ENCODE data around the gene CFAP68. TPM values are rescaled to one million over a fixed set of nuclear protein-coding genes. Genes with fewer than 3 reads are reported as not detected.
"Not testable (repeated sequence)": the region's sequence is repeated elsewhere in the genome, so short reads cannot be mapped to it uniquely, and the experiment has no call there.

CFAP68 gene
- total RNA-seq, 1 experiment from 2014 or later = 23.9 TPM

DNA sequence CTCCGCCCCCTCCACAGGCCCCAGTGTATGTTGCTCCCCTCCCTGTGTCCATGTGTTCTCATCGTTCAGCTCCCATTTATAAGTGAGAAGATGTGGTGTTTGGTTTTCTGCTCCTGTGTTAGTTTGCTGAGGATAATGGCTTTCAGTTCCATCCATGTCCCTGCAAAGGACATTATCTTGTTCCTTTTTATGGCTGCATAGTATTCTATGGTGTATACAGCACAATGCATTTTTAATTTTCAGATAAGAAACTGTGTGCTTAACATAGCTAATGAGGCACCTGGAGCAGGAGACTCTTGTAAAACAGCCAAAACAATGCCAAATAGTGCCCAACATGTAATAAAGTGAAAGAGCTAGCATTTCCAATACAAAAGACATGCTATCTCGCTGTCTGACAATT lies 29.7 kb upstream of the CFAP68 start:
- Histone ChIP-seq H3K4me3 (no peak overlapping the region), H3K9me3 (replicated peaks) (no peaks in the 10 kb centered on the region), H3K27ac (no peak overlapping the region), H3K27me3 (no peaks in the 10 kb centered on the region), H3K4me1 (no peaks in the 10 kb centered on the region), H3K36me3 (no peaks in the 10 kb centered on the region)
- DNase-seq = no peak

DNA sequence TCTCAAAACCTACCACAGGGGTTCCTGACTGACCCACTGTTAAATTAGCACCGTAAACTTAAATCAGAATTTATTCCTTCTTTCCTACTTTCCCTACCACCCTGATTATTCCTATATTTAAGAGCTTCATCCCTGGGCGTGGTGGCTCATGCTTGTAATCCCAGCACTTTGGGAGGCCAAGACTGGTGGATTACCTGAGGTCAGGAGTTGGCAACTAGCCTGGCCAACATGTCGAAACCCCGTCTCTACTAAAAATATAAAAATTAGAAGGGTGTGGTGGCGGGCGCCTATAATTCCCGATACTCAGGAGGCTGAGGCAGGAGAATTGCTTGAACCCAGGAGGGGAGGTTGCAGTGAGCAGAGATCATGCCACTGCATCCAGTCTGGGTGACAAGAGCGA lies 28.3 kb upstream of the CFAP68 start:
- H3K27me3 ChIP-seq = no peaks in the 10 kb centered on the region
- no peaks in the 10 kb centered on the region for H3K4me1 ChIP-seq
- H3K27ac ChIP-seq = no peak overlapping the region
- H3K9me3 ChIP-seq (replicated peaks) = no peaks in the 10 kb centered on the region
- no peak overlapping the region for H3K4me3 ChIP-seq
- no peak for DNase-seq
- no peaks in the 10 kb centered on the region for H3K36me3 ChIP-seq

DNA sequence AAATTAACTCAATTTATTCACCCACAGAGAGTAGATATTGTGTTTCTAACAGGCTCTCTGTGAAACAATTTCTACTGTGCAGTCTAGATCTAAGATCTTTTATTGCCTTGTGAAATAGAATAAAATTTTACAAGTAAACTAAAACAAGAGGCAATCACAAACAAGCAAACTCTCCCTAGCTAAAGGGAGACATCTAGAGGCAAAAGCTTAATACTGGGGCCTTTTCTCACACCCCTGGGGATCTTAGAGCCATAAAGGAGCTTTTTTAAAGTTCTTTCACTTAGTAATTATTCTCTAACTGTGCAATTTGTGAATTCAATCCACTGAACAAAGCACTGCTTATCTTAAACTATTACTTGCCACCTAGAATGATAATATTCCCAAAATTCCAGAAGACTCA lies 27.7 kb upstream of the CFAP68 start:
- Histone ChIP-seq H3K4me3 (no peak overlapping the region), H3K36me3 (no peaks in the 10 kb centered on the region), H3K27me3 (no peaks in the 10 kb centered on the region), H3K27ac (no peak overlapping the region), H3K4me1 (no peaks in the 10 kb centered on the region), H3K9me3 (replicated peaks) (no peaks in the 10 kb centered on the region)
- no peak for DNase-seq

DNA sequence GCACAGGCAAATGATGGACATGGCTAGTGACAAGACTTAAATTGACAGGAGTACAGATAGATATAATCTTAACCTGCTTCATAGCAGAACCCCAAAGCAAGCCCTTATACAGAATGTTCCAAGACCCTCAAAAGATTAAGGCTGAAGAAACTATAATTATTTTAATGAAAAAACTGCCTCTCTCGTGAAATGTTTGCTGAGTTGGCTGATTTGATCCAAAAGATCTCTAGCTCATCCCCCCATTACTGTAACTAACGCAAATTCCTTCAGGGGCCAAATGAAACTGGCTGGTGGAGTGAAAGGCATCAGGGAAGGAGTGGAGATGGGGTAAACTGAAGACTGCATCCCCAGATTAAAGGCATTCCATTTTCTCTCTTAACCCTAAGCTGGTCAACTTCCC lies 27.2 kb upstream of the CFAP68 start:
- DNase-seq = no peak
- H3K4me3 ChIP-seq = no peak overlapping the region
- H3K27me3 ChIP-seq = no peaks in the 10 kb centered on the region
- no peak overlapping the region for H3K27ac ChIP-seq
- H3K9me3 ChIP-seq (replicated peaks) = no peaks in the 10 kb centered on the region
- H3K36me3 ChIP-seq = no peaks in the 10 kb centered on the region
- H3K4me1 ChIP-seq = no peaks in the 10 kb centered on the region

DNA sequence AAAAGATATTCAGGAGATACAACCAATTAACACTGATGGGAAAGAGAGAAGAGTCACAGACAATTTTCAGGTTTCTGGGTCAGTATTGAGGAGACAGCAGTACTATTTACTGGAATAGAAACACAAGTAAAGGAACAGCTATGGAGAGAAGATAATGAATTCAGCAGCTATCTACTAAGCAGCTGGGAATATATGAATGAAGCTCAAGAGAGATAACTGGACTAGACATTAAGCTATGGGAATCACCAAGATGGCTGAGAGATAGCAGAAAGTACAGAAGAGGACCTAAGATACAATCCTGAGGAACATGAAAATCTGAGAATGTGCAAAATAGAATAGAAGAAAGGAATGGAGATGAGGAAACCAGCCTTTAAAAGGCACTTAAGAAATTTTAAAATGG lies 23.8 kb upstream of the CFAP68 start:
- no peaks in the 10 kb centered on the region for H3K27me3 ChIP-seq
- H3K27ac ChIP-seq = no peak overlapping the region
- H3K36me3 ChIP-seq = no peaks in the 10 kb centered on the region; the same call in 1 of the 2 replicates
- H3K9me3 ChIP-seq (replicated peaks) = no peaks in the 10 kb centered on the region
- no peak for DNase-seq
- H3K4me3 ChIP-seq = no peak overlapping the region
- no peaks in the 10 kb centered on the region for H3K4me1 ChIP-seq

DNA sequence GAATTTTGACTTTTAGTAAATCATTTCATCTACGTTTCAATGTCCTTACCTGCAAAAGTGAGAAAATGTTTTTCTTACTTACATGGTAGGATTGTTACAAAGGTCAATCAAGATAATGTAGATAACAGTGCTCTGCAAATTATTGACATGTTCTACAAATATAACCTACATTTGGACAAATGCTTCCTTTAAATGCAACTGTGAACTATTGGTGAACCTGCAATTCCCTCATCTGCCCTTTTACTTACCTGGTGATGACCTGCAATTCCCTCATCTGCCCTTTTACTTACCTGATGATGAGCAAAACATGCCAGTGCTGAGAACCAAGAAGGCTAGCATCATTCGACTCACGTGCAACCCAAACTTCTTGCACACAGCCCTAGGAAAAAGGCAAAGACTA lies 19.1 kb upstream of the CFAP68 start:
- no peaks in the 10 kb centered on the region for H3K9me3 ChIP-seq (replicated peaks)
- no peaks in the 10 kb centered on the region; the same call in 1 of the 2 replicates for H3K36me3 ChIP-seq
- no peaks in the 10 kb centered on the region for H3K27me3 ChIP-seq
- H3K4me1 ChIP-seq = no peaks in the 10 kb centered on the region
- DNase-seq = no peak
- H3K4me3 ChIP-seq = no peak overlapping the region
- H3K27ac ChIP-seq = no peak overlapping the region

DNA sequence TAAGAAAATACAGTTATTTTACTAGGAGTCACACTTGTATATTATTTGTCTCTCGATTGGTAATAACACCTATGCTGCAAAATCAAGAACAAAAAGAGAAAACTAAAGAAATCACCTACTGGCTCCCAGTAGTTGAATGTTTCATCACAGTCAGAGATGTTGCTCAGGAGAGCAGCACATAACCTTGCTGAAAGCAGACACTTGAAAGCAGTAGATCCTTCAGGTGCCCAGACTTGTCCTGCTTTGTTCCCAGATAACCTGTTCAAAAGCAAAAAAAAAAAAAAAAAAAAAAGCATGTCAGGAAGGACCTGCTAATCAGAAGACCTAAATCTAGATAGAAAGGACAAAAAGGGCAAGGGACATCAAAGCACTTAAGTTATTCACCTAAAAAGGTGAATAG lies 9.2 kb upstream of the CFAP68 start:
- Histone ChIP-seq H3K4me3 (no peak overlapping the region; the same call in 1 of the 2 replicates), H3K27me3 (no peaks in the 10 kb centered on the region), H3K27ac (no peak overlapping the region), H3K9me3 (replicated peaks) (no peaks in the 10 kb centered on the region), H3K4me1 (no peaks in the 10 kb centered on the region), H3K36me3 (no peaks in the 10 kb centered on the region; the same call in 1 of the 2 replicates)
- no peak for DNase-seq

DNA sequence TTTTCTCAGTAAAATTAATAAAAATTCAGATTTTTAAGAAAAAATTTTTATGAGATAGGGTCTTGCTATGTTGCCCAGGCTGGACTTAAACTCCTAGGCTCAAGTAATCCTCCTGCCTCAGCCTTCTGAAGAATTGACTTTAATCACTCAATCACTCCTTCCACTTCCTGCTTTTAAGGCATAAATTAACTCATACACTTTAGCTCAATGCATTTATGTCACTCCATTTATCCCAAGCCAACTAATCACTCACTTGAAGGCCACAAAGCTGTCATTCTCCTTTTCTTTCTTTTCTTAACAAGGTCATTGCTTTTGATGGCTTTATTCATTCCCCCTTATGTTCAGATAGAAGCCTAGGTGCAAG lies 8.8 kb upstream of the CFAP68 start:
- DNase-seq = no peak
- peak overlapping the region; percentile 99 for H3K4me3 ChIP-seq
- H3K27me3 ChIP-seq = no peaks in the 10 kb centered on the region
- no peaks in the 10 kb centered on the region for H3K4me1 ChIP-seq
- H3K36me3 ChIP-seq = no peaks in the 10 kb centered on the region; the same call in 1 of the 2 replicates
- H3K9me3 ChIP-seq (replicated peaks) = no peaks in the 10 kb centered on the region
- H3K27ac ChIP-seq = no peak overlapping the region

- Histone ChIP-seq H3K27ac (peak within 1 kb of the TSS; percentile 64), H3K4me3 (peak within 1 kb of the TSS; percentile 99), H3K27me3 (no peaks in the 10 kb centered on the region), H3K9me3 (replicated peaks) (no peaks in the 10 kb centered on the region), H3K4me1 (no peaks in the 10 kb centered on the region), H3K36me3 (no peaks in the 10 kb centered on the region; the same call in 1 of the 2 replicates)
- DNase-seq = peak; percentile 77 to 79
These were observed 8.3 kb upstream of the CFAP68 start, which contains the start of gene ALG9 for GRCh38 chr11:111870886-111871692. Gene ALG9, minus strand, starts transcription at chr11:111871581. Its CDS starts 99 bp downstream, at chr11:111871482.

DNA sequence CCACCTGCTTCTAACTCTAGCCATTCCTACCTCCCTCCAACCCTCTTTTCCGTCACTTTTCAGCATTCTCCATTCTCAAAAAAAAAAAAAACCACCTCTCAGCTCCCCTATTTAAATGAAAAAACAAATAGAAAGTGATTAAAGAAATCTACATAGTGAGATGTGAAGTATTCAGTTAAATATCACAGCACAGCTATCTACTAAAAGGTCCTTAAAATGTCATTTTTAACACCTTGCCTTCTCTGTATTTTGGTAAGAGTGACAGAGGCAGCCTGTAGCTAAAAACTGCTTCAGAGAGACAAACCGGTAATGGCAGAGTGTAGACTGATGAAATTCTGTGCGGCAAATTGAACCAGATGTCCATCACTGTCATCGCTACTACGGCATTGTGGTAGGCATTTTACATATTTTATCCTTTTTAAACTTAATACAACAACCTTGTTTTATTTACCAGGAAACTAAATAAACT lies 7.6 kb upstream of the CFAP68 start:
- peak overlapping the region; percentile 64; the same call in 1 of the 2 replicates for H3K27ac ChIP-seq

DNA sequence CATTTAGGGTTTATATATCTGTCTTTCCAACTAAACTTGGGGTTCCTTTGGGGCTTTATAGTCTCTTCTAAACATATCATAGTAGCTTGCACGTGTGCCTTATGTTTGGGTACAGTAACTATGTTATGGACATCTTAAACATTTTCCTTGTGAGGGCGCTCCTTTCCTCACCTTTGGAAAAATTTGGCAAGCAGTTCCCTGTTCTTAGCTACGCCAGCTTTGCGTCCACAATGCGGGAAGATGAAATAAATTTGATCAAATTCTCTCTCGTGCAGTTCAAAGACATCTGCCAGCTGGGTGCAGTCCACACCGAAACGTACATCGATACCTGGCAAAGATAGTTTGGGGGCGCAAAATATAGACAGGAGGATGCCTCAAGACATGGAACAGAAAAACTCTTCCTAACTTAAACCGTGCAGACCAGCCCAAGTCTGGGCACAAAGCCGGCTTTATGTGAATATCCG lies 924 bp upstream of the CFAP68 start:
- H3K27ac ChIP-seq = peak overlapping the region; percentile 93
- DNase-seq = no peak
- peak overlapping the region; percentile 78 for H3K4me3 ChIP-seq
- H3K27me3 ChIP-seq = no peaks in the 10 kb centered on the region
- no peaks in the 10 kb centered on the region for H3K4me1 ChIP-seq
- no peaks in the 10 kb centered on the region for H3K9me3 ChIP-seq (replicated peaks)
- H3K36me3 ChIP-seq = no peaks in the 10 kb centered on the region

More for the DNA sequence above, 7.6 kb upstream of the CFAP68 start:
- Histone ChIP-seq H3K4me3 (peak overlapping the region; percentile 99), H3K4me1 (no peaks in the 10 kb centered on the region), H3K27me3 (no peaks in the 10 kb centered on the region), H3K9me3 (replicated peaks) (no peaks in the 10 kb centered on the region), H3K36me3 (no peaks in the 10 kb centered on the region; the same call in 1 of the 2 replicates)
- peak in 1 of 2 experiments; percentile 17 for DNase-seq

GRCh38 chr11:111879637-111879960 lies 258 bp downstream of the CFAP68 start:
- Histone ChIP-seq H3K9me3 (replicated peaks) (no peaks in the 10 kb centered on the region), H3K27me3 (no peaks in the 10 kb centered on the region), H3K27ac (peak overlapping the region; percentile 93), H3K4me1 (no peaks in the 10 kb centered on the region), H3K36me3 (no peaks in the 10 kb centered on the region), H3K4me3 (peak overlapping the region; percentile 78)
- DNase-seq = no peak

- Histone ChIP-seq H3K36me3 (no peaks in the 10 kb centered on the region), H3K4me1 (no peaks in the 10 kb centered on the region), H3K27me3 (no peaks in the 10 kb centered on the region), H3K9me3 (replicated peaks) (no peaks in the 10 kb centered on the region), H3K27ac (no peak overlapping the region), H3K4me3 (no peak overlapping the region)
- no peak for DNase-seq
These were observed 2.9 kb downstream of the CFAP68 start for GRCh38 chr11:111882202-111882601.

DNA sequence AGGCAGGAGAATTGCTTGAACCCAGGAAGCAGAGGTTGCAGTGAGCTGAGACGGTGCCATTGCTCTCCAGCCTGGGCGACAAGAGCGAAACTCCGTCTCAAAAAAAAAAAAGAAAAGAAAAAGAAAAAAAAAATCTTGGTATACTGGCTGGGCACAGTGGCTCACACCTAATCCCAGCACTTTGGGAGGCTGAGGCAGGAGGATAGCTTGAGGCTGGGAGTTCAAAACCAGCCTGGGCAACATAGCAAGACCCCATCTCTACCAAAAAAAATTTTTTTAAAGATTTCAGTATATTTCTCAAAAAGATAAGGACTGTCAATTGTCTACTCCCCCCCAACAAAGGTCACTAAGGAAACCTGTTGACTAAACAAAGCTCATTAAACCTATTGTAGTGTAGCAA lies 5.7 kb downstream of the CFAP68 start:
- not testable (repeated sequence) for H3K27me3 ChIP-seq; H3K9me3 ChIP-seq (replicated peaks); H3K4me3 ChIP-seq; DNase-seq; H3K36me3 ChIP-seq; H3K27ac ChIP-seq; H3K4me1 ChIP-seq

DNA sequence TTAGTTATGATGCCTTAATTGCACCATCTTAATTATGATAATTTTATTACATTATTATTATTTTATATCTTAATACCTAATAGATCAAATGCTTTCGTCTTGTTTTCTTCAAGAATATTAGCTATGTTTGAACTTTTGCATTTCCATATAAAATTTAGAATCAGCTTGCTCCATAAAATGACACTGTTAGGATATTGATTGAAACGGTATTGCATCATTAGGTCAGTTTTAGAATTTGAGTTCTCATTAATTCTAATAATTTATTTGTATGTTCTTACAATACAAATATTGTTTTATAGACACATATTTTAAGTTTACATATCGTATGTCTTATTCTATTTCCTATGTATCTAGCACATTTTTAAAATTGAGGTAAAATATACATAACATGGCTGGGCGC lies 6.7 kb downstream of the CFAP68 start:
- H3K9me3 ChIP-seq (replicated peaks) = no peaks in the 10 kb centered on the region
- no peak overlapping the region for H3K27ac ChIP-seq
- no peaks in the 10 kb centered on the region for H3K36me3 ChIP-seq
- no peak for DNase-seq
- H3K27me3 ChIP-seq = no peaks in the 10 kb centered on the region
- H3K4me3 ChIP-seq = no peak overlapping the region
- no peaks in the 10 kb centered on the region for H3K4me1 ChIP-seq

DNA sequence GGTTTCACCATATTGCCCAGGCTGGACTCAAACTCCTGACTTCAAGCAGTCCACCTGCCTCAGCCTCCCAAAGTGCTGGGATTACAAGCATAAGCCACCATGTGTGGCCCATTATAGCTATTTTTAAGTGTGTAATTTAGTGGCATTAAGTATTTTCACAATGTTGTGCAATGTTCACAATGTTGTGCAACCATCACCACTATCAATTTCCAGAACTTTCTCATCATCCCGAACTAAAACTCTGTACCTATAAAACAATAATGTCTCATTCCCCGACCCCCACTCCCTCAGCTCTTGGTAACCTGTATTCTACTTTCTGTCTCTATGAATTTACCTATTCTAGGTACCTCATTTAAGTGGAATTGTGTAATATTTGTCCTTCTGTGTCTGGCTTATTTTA lies 7.5 kb downstream of the CFAP68 start:
- H3K36me3 ChIP-seq = no peaks in the 10 kb centered on the region

More for the DNA sequence above, 7.5 kb downstream of the CFAP68 start:
- no peak overlapping the region for H3K27ac ChIP-seq
- DNase-seq = no peak
- no peaks in the 10 kb centered on the region for H3K9me3 ChIP-seq (replicated peaks)
- no peak overlapping the region for H3K4me3 ChIP-seq
- H3K4me1 ChIP-seq = no peaks in the 10 kb centered on the region
- H3K27me3 ChIP-seq = no peaks in the 10 kb centered on the region
